ENCODE measurements around the gene ARL6IP1. TPM values are rescaled to one million over a fixed set of nuclear protein-coding genes. Genes with fewer than 3 reads are reported as not detected.

The ARL6IP1 gene
- total and polyA plus RNA-seq, 2 of the 13 experiments (the other 11 are each of a cell fraction or from before 2014, with no cell fraction given): 263 to 373 TPM

GRCh38 chr16:18801145-18801972 lies at the start of gene ARL6IP1 (continued):
- no peak for TF ChIP-seq NPAS2 (CRISPR knock-in tag; IDR thresholded peaks at IDR 0.05; ENCODE audit: borderline replicate concordance)
- TF ChIP-seq MAX (IDR thresholded peaks at IDR 0.05): peak; percentile 87
- peak; percentile 52 for TF ChIP-seq ZNF746 (CRISPR knock-in tag; IDR thresholded peaks at IDR 0.05)
- TF ChIP-seq ZNF441 (CRISPR knock-in tag; IDR thresholded peaks at IDR 0.05; ENCODE audit: borderline replicate concordance): no peak; the same call in 1 of the 2 replicates
- TF ChIP-seq ZBTB40 (IDR thresholded peaks at IDR 0.05): no peak
- peak; percentile 79 for TF ChIP-seq ZBTB40 (CRISPR knock-in tag; IDR thresholded peaks at IDR 0.05)
- TF ChIP-seq ZNF468 (CRISPR knock-in tag; IDR thresholded peaks at IDR 0.05): peak; percentile 90; the same call in 1 of the 2 replicates
- peak; percentile 98 for TF ChIP-seq KDM5B (CRISPR knock-in tag; IDR thresholded peaks at IDR 0.05; ENCODE audit: borderline replicate concordance)
- peak; percentile 61; the same call in 1 of the 2 replicates for TF ChIP-seq ZBTB43 (CRISPR knock-in tag; conservative IDR thresholded peaks at IDR 0.05)
- peak; percentile 79 for TF ChIP-seq CHD2 (IDR thresholded peaks at IDR 0.05; ENCODE audit: low read depth, low read length)
- peak; percentile 86; the same call in 1 of the 2 replicates for TF ChIP-seq ZNF484 (CRISPR knock-in tag; IDR thresholded peaks at IDR 0.05; ENCODE audit: borderline replicate concordance, low read depth)
- peak; percentile 100 for TF ChIP-seq FOXM1 (CRISPR knock-in tag; IDR thresholded peaks at IDR 0.05)
- peak; percentile 34; the same call in 1 of the 2 replicates for TF ChIP-seq ZNF44 (CRISPR knock-in tag; IDR thresholded peaks at IDR 0.05)
- TF ChIP-seq NONO (IDR thresholded peaks at IDR 0.05): no peak
- peak; percentile 100 for TF ChIP-seq NONO (CRISPR knock-in tag; conservative IDR thresholded peaks at IDR 0.05)
- TF ChIP-seq ZIK1 (CRISPR knock-in tag; IDR thresholded peaks at IDR 0.05; ENCODE audit: borderline replicate concordance, low read depth): peak; percentile 99; the same call in 1 of the 2 replicates
- TF ChIP-seq ZNF235 (CRISPR knock-in tag; IDR thresholded peaks at IDR 0.05; ENCODE audit: borderline replicate concordance): peak; percentile 98
- TF ChIP-seq ZNF432 (CRISPR knock-in tag; IDR thresholded peaks at IDR 0.05; ENCODE audit: borderline replicate concordance): no peak
